ENCODE results near the gene CCDC191. TPM values are rescaled to one million over a fixed set of nuclear protein-coding genes. Genes with fewer than 3 reads are reported as not detected.

Gene CCDC191
- total RNA-seq, 4 donors from 2014 or later = 3.2 to 4.6 (median 4.3) TPM

DNA sequence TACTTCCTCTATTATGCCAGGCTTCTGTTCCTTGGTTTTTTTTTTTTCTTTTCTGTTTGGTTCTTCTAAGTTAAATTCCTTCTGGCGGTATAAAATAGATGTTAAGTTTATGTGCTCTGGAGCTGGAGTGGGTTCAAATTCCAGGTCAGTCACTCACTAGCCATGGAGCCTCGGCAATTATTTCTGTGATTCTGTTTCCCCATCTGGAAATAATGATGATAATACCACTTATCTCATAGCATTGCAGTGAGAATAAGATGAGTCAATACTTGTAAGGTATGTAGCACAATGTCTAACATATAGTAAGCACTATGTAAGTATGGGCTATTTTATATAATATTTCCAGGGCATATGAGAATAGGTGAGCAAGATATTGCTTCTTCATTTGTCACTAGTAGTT, 141.7 kb downstream of the CCDC191 start:
- Histone ChIP-seq H3K9me3 (no peaks in the 10 kb centered on the region), H3K4me1 (no peaks in the 10 kb centered on the region), H3K27ac (replicated peaks in 1 of 4) (no peak overlapping the region), H3K36me3 (no peaks in the 10 kb centered on the region), H3K27me3 (no peaks in the 10 kb centered on the region), H3K4me3 (no peak overlapping the region)
- intact Hi-C loops (cut with DNase I) = loop anchor here (5.0 to 10.0 kb wide), 2 partner anchors 77 to 180 kb away; partner anchors contain the start of gene GRAMD1C
- TF ChIP-seq POLR2AphosphoS5 (IDR thresholded peaks at IDR 0.05) = no peak
- no peak for TF ChIP-seq EP300 (IDR thresholded peaks at IDR 0.05)
- no peak for TF ChIP-seq POLR2A (IDR thresholded peaks at IDR 0.05; ENCODE audit: low read depth)
- TF ChIP-seq, protein P1, sequence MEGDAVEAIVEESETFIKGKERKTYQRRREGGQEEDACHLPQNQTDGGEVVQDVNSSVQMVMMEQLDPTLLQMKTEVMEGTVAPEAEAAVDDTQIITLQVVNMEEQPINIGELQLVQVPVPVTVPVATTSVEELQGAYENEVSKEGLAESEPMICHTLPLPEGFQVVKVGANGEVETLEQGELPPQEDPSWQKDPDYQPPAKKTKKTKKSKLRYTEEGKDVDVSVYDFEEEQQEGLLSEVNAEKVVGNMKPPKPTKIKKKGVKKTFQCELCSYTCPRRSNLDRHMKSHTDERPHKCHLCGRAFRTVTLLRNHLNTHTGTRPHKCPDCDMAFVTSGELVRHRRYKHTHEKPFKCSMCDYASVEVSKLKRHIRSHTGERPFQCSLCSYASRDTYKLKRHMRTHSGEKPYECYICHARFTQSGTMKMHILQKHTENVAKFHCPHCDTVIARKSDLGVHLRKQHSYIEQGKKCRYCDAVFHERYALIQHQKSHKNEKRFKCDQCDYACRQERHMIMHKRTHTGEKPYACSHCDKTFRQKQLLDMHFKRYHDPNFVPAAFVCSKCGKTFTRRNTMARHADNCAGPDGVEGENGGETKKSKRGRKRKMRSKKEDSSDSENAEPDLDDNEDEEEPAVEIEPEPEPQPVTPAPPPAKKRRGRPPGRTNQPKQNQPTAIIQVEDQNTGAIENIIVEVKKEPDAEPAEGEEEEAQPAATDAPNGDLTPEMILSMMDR (IDR thresholded peaks at IDR 0.05) = no peak
- DNase-seq (ENCODE audit: extremely low spot score) = no peak
- 53% methylated on average over 2 of the region's 2 CpGs for WGBS

Other genes with a start within 250 kb of the CCDC191 start
- gene GRAMD1C, start 217.7 kb downstream of the CCDC191 start, total RNA-seq = 1 to 10 TPM in 2 of 4 donors, under 1 TPM in 1, not detected in 1; 0.33 to 2.7 (median 1.0) TPM
- gene ZDHHC23, start 108.5 kb downstream of the CCDC191 start, total RNA-seq = 1 to 10 TPM; 2.0 to 5.2 (median 2.3) TPM
- 10 to 100 TPM in 3 of 4 donors, 1 to 10 TPM in 1; 8.3 to 15.2 (median 11.0) TPM for gene QTRT2, start 211 bp upstream of the CCDC191 start, total RNA-seq
- not detected for gene DRD3, start 122.5 kb upstream of the CCDC191 start, total RNA-seq
- not detected for gene ZNF80, start 181.1 kb upstream of the CCDC191 start, total RNA-seq
- gene TIGIT, start 237.5 kb upstream of the CCDC191 start, total RNA-seq = under 1 TPM in 1 of 4 donors, not detected in 3; 0.33 TPM

Data from esophagus muscularis mucosa (tissue), 4 donors.